Astrocyte of the spinal cord (primary cell): ENCODE measurements around the gene AMPD3.

Experiments used
- DNase-seq: peaks from one replicate; pipeline ENCODE4 v3.0.0; 2011; ENCODE audit warnings: low read depth, low spot score
- H3K4me3 ChIP-seq: 2 replicates; pipeline ENCODE4 v1.5.1; 2011; ENCODE audit warnings: low read depth, mild to moderate bottlenecking, low read length, moderate library complexity
- CTCF ChIP-seq: IDR thresholded peaks from 2 replicates; pipeline ENCODE4 v1.5.1; 2012; ENCODE audit warnings: low read depth, mild to moderate bottlenecking, low read length, inconsistent platforms
- in situ Hi-C: cut with HindIII; loops from 2 replicates; pipeline ENCODE4 v1.10.0; 2017; ENCODE audit warnings: low sequenced_read_pairs

AMPD3 gene

DNA sequence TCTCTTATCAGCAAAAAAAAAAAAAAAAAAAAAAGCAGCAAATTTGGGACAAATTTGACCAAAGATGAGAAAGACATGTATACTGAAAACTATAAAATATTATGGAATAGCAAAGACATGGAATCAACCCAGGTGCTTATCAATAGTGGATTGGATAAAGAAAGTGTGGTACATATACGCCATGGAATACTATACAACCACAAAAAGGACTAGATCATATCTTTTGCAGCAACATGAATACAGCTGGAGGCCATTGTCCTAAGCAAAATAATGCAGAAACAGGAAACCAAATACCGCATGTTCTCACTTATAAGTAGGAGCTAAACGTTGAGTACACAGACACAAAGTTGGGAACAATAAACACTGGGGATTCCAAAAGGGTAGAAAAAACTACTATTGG lies 87.7 kb downstream of the AMPD3 start:
- DNase-seq = no peak
- TF ChIP-seq CTCF = no peak
- no peak overlapping the region for H3K4me3 ChIP-seq
- in situ Hi-C loops = no loop called here

GRCh38 chr11:10543782-10544181 lies 88.7 kb downstream of the AMPD3 start:
- TF ChIP-seq CTCF = no peak
- H3K4me3 ChIP-seq = no peak overlapping the region
- no peak for DNase-seq
- in situ Hi-C loops = no loop called here

GRCh38 chr11:10544491-10545465 lies 89.7 kb downstream of the AMPD3 start:
- no peak for DNase-seq
- in situ Hi-C loops = no loop called here

DNA sequence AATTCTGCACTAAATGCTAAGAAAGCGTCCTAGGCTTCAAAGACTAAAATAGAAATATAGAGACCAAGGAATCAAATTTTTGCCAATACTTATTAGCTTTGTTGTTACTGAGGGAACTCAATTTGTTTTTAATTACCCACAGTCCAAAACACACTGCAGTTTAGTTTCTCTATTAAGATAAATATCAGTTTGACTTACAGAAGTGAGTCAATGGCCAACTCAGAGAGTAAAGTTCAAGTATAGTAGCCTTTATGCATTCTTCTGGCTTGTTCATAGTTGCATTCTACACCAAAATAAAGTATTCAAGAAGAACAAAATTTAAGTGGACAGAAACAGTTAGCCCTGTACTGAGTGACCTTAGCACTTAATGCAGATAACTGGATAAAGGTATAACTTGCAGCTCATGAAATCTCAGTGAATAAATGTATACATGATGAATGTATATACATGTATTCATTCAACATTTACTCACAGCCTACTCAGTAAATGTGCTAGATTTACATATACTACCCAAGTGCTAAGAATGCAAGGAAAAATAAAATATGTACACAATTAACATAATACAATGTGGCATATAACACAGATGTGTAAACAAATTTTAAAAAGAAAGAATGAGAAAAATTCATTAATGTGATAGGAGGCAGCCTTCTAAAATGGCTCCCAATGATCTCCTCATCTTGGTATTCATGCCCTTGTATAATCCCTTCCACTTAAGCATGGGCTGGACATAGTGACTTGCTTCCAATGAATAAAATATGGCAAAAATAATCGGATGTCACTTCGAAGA lies 95.6 kb downstream of the AMPD3 start:
- in situ Hi-C loops = no loop called here
- DNase-seq = peak; percentile 65
- no peak overlapping the region for H3K4me3 ChIP-seq
- no peak for TF ChIP-seq CTCF

More at GRCh38 chr11:10544491-10545465, 89.7 kb downstream of the AMPD3 start:
- H3K4me3 ChIP-seq = no peak overlapping the region
- no peak for TF ChIP-seq CTCF

GRCh38 chr11:10551290-10551592 lies 96.2 kb downstream of the AMPD3 start:
- H3K4me3 ChIP-seq = no peak overlapping the region
- in situ Hi-C loops = no loop called here
- DNase-seq = no peak
- TF ChIP-seq CTCF = no peak

GRCh38 chr11:10551845-10552352 lies 96.8 kb downstream of the AMPD3 start:
- no peak for TF ChIP-seq CTCF
- DNase-seq = no peak
- in situ Hi-C loops = no loop called here
- no peak overlapping the region for H3K4me3 ChIP-seq
